PC-9 (cell line): ENCODE results near the gene EPM2AIP1. TPM values are rescaled to one million over a fixed set of nuclear protein-coding genes. Genes with fewer than 3 reads are reported as not detected.

Experiments
- BruUV-seq: library from RNA; stranded (reverse); fragments of 400-500 nt; replicated peaks from 2 replicates; lab custom pipeline; 2021; lab: Mats Ljungman, UMichigan
- CTCF ChIA-PET: fragments of 300-600 bp; sonication (Branson Sonifier 250); formaldehyde crosslinking; loops from one replicate; lab custom pipeline; 2022; ENCODE audit warnings: antibody characterized with exemption; lab: Charles Lee
- POLR2A ChIA-PET: fragments of 300-600 bp; sonication (Branson Sonifier 250); formaldehyde crosslinking; loops from one replicate; lab custom pipeline; 2022; ENCODE audit warnings: antibody characterized with exemption; ENCODE audit not compliant: unreplicated experiment; lab: Charles Lee
- DNase-seq, 2 experiments: peaks; one replicate each; pipeline versions ENCODE4 v3.0.0 to v3.0.0-alpha.2; 2015 to 2022; ENCODE audit warnings: mixed read lengths in 1 of 2
- H2AFZ ChIP-seq: fragments of 200-600 bp; sonication (generic); 2 replicates; pipeline ENCODE4 v1.8.1; 2017; ENCODE audit warnings: antibody characterized with exemption
- H3F3A ChIP-seq: fragments of 200-600 bp; sonication (generic); 2 replicates; pipeline ENCODE4 v1.8.1; 2017; ENCODE audit warnings: antibody characterized with exemption, mild to moderate bottlenecking, low read depth; ENCODE audit not compliant: insufficient read depth
- H3K27ac ChIP-seq: fragments of 200-600 bp; sonication (generic); 2 replicates; pipeline ENCODE4 v1.6.1; 2016; ENCODE audit warnings: mixed run types
- H3K27me3 ChIP-seq: fragments of 200-600 bp; sonication (generic); 2 replicates; pipeline ENCODE4 v1.6.1; 2016; ENCODE audit warnings: low read depth, mixed run types; ENCODE audit not compliant: insufficient read depth
- H3K36me3 ChIP-seq: fragments of 200-600 bp; sonication (generic); 2 replicates; pipeline ENCODE4 v1.6.1; 2016; ENCODE audit warnings: low read depth, mixed run types
- H3K4me1 ChIP-seq: fragments of 200-600 bp; sonication (generic); replicated peaks from 2 replicates; pipeline ENCODE4 v1.6.1; 2016; ENCODE audit warnings: mixed run types; ENCODE audit not compliant: insufficient read depth
- H3K4me2 ChIP-seq: fragments of 200-600 bp; sonication (generic); 2 replicates; pipeline ENCODE4 v1.6.1; 2017; ENCODE audit warnings: mixed run types
- H3K4me3 ChIP-seq: fragments of 200-600 bp; sonication (generic); 2 replicates; pipeline ENCODE4 v1.6.1; 2016; ENCODE audit warnings: mixed run types
- H3K79me2 ChIP-seq: fragments of 200-600 bp; sonication (generic); 2 replicates; pipeline ENCODE4 v1.6.1; 2017; ENCODE audit warnings: low read depth, mixed run types
- H3K9me2 ChIP-seq: fragments of 200-600 bp; sonication (generic); 2 replicates; pipeline ENCODE4 v1.8.1; 2017; ENCODE audit warnings: mild to moderate bottlenecking; ENCODE audit not compliant: insufficient read depth
- H3K9me3 ChIP-seq: fragments of 200-600 bp; sonication (generic); 2 replicates; pipeline ENCODE4 v1.8.1; 2016; ENCODE audit warnings: low read depth; ENCODE audit not compliant: insufficient read depth
- H4K20me1 ChIP-seq: fragments of 200-600 bp; sonication (generic); 2 replicates; pipeline ENCODE4 v1.8.1; 2017; ENCODE audit not compliant: insufficient read depth
- EZH2 ChIP-seq: fragments of 200-600 bp; sonication (generic); IDR thresholded peaks from 2 replicates; pipeline ENCODE4 v1.8.0; 2017; ENCODE audit warnings: antibody characterized with exemption, low read depth
- intact Hi-C: fragments of 100-400 bp; cut with micrococcal nuclease; formaldehyde crosslinking; loops from one replicate; pipeline ENCODE4 v1.10.0; 2022; ENCODE audit not compliant: unreplicated experiment
- total RNA-seq: library from RNA; stranded (reverse); gene quantifications from 2 replicates; pipeline ENCODE4 v1.2.3, GENCODE V29; 2021
- TF ChIP-seq, protein P1 (sequence below): fragments of 200-600 bp; sonication (generic); conservative IDR thresholded peaks from 2 replicates; pipeline ENCODE4 v1.6.1; 2017; ENCODE audit warnings: mixed run types, antibody characterized with exemption, mild to moderate bottlenecking, moderate library complexity

The EPM2AIP1 gene
- total RNA-seq, 1 experiment from 2014 or later: 10.5 TPM

DNA sequence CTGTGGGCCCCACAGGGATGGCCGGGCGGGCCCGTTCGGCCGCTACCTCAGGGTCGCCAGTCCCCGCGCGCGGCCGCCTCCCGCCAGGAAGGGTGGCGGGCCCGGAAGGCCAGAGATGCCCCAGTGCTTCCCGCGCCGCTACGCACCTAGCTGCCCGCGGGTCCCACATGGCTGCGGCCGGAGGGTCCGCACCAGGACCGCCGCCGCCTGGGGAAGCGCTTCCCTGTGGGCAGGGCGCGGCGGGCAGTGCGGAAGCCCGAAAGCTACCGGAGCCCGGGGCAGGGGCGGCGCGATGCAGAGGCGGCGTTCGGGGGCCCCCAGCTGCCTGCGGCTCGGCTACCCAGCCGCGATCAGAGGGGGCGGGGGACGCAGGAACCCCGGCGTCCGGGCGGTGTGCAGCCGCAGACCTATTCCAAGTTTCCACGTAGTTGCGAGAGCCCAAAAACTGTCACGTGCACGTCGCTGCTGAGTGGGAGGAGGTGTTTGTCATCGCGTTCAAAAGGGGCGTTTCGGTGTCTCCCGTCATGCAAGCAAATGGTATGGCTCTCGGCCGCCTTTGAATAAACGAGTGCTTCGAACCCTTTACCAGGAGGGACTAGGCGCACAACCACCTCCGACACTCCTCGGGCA is 48.2 kb downstream of the EPM2AIP1 start, which contains the start of gene TRANK1:
TSS of gene TRANK1 (minus strand) at position 414 of the 630 bp plus-strand sequence. CDS start at position 169, 245 bp downstream.
- H3K79me2 ChIP-seq: no peaks in the 10 kb centered on the region
- H3K4me1 ChIP-seq: no peaks in the 10 kb centered on the region
- no peaks in the 10 kb centered on the region for H3F3A ChIP-seq
- H4K20me1 ChIP-seq: no peaks in the 10 kb centered on the region
- H3K9me3 ChIP-seq: no peaks in the 10 kb centered on the region
- no peak within 1 kb of the TSS for H3K27ac ChIP-seq
- H3K4me3 ChIP-seq: peak within 1 kb of the TSS; percentile 18; the same call in 1 of the 2 replicates
- intact Hi-C loops: no loop called here
- ChIA-PET POLR2A (interaction anchor here (0.7 kb wide), 1 partner anchor 1706 kb away, joined by 4 read pairs; no protein-coding TSS in a partner anchor), CTCF (interaction anchor here (0.6 kb wide), 1 partner anchor 44 kb away, joined by 3 read pairs; no protein-coding TSS in a partner anchor)
- no peak within 1 kb of the TSS for H2AFZ ChIP-seq
- peak within 1 kb of the TSS; percentile 58 for H3K4me2 ChIP-seq
- no TSS peak for BruUV-seq
- no peaks in the 10 kb centered on the region for H3K9me2 ChIP-seq
- no peak for DNase-seq
- H3K36me3 ChIP-seq: no peaks in the 10 kb centered on the region
- TF ChIP-seq EZH2: no peak
- TF ChIP-seq, protein P1, sequence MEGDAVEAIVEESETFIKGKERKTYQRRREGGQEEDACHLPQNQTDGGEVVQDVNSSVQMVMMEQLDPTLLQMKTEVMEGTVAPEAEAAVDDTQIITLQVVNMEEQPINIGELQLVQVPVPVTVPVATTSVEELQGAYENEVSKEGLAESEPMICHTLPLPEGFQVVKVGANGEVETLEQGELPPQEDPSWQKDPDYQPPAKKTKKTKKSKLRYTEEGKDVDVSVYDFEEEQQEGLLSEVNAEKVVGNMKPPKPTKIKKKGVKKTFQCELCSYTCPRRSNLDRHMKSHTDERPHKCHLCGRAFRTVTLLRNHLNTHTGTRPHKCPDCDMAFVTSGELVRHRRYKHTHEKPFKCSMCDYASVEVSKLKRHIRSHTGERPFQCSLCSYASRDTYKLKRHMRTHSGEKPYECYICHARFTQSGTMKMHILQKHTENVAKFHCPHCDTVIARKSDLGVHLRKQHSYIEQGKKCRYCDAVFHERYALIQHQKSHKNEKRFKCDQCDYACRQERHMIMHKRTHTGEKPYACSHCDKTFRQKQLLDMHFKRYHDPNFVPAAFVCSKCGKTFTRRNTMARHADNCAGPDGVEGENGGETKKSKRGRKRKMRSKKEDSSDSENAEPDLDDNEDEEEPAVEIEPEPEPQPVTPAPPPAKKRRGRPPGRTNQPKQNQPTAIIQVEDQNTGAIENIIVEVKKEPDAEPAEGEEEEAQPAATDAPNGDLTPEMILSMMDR: no peak
- peaks cover 20% of the 10 kb centered on the region for H3K27me3 ChIP-seq

DNA sequence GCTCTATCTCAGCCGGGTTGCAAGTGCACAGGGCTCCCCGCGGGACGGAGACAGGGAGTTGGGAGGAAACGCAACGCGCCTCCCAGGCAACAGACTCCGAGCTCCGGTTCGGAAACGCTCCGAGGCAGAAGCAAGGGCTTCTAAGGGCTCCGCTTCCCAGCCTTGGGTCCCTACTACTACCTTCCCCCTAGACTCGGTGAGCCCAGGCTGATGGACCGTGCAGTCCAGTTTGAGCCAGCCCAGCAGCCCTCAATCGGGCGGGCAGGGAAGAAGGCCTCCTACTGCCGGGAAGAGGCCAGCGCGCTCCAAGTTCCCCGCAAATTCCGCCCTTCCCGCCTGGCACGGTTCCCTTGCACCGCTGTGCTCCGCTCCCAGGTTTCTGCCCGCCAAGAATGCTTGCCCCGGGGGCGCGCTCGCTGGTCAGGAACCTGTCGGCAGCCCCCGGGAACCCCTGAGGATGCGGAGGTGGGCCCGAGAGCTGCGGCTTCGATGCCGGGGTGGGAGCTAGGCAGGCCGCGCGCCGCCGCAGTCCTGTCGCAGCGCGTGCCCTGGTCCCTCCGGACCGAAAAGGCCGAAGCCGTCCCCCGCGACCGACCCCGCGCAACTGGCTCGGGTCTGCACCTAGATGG is 48.8 kb downstream of the EPM2AIP1 start:
- peak overlapping the region; percentile 58 for H3K4me2 ChIP-seq
- no peaks in the 10 kb centered on the region for H4K20me1 ChIP-seq
- TF ChIP-seq EZH2: no peak
- TF ChIP-seq, protein P1: no peak
- peaks cover 20% of the 10 kb centered on the region for H3K27me3 ChIP-seq
- H3K27ac ChIP-seq: no peak overlapping the region
- ChIA-PET POLR2A (interaction anchor here (0.7 kb wide), 1 partner anchor 1707 kb away, joined by 4 read pairs; no protein-coding TSS in a partner anchor), CTCF (no interaction called here)
- BruUV-seq: no TSS peak
- no peaks in the 10 kb centered on the region for H3K9me2 ChIP-seq
- H2AFZ ChIP-seq: no peak overlapping the region
- intact Hi-C loops: no loop called here
- H3K4me1 ChIP-seq: no peaks in the 10 kb centered on the region
- H3K79me2 ChIP-seq: no peaks in the 10 kb centered on the region
- H3F3A ChIP-seq: no peaks in the 10 kb centered on the region
- H3K4me3 ChIP-seq: peak overlapping the region; percentile 18; the same call in 1 of the 2 replicates
- no peaks in the 10 kb centered on the region for H3K36me3 ChIP-seq
- DNase-seq: peak in 1 of 2 experiments; percentile 33
- no peaks in the 10 kb centered on the region for H3K9me3 ChIP-seq

DNA sequence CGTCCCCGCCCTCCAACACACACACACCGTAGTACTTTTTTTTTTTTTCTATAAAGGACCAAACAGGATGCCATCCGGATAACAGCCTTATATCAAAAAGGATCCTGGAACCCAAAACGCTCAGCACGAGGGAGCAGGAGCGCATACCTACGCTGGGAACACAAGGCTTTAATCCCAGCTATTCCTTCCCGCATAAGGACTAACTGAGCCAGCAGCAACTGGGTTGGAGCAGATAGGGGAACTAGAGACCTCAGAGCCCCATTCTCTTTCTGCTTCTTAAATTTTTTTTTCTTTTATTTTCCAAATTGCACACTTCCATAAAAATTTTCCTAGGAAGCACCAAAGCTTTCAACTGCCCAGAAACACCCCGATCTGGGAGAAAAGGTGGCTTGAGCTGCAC is 49.3 kb downstream of the EPM2AIP1 start:
- Histone ChIP-seq H2AFZ (no peak overlapping the region), H3K79me2 (no peaks in the 10 kb centered on the region), H3F3A (no peaks in the 10 kb centered on the region), H3K9me3 (no peaks in the 10 kb centered on the region), H3K36me3 (no peaks in the 10 kb centered on the region), H3K27me3 (peaks cover 20% of the 10 kb centered on the region), H3K4me3 (no peak overlapping the region), H3K4me2 (peak overlapping the region; percentile 58; the same call in 1 of the 2 replicates), H4K20me1 (no peaks in the 10 kb centered on the region), H3K9me2 (no peaks in the 10 kb centered on the region), H3K4me1 (no peaks in the 10 kb centered on the region), H3K27ac (no peak overlapping the region)
- TF ChIP-seq EZH2: no peak
- TF ChIP-seq, protein P1: no peak
- POLR2A ChIA-PET: no interaction called here
- intact Hi-C loops: no loop called here
- CTCF ChIA-PET: no interaction called here
- no TSS peak for BruUV-seq
- DNase-seq: no peak
